ENCODE measurements around the gene TPGS2.

- no peak for TF ChIP-seq POLR2A (IDR thresholded peaks at IDR 0.05)
- TF ChIP-seq CTCF (IDR thresholded peaks at IDR 0.05 in 8 of 11, conservative IDR thresholded peaks at IDR 0.05 in 3 of 11): no peak
These were observed 75.6 kb downstream of the TPGS2 start for GRCh38 chr18:36752929-36753865.
